Kidney glomerular epithelial cell (primary cell): ENCODE data around the gene ZNHIT1.
"Not testable (repeated sequence)": the region's sequence is repeated elsewhere in the genome, so short reads cannot be mapped to it uniquely, and the experiment has no call there.

Experiments
- DNase-seq: peaks from one replicate; lab custom pipeline; 2025; lab: John Stamatoyannopoulos, UW

Gene ZNHIT1

DNA sequence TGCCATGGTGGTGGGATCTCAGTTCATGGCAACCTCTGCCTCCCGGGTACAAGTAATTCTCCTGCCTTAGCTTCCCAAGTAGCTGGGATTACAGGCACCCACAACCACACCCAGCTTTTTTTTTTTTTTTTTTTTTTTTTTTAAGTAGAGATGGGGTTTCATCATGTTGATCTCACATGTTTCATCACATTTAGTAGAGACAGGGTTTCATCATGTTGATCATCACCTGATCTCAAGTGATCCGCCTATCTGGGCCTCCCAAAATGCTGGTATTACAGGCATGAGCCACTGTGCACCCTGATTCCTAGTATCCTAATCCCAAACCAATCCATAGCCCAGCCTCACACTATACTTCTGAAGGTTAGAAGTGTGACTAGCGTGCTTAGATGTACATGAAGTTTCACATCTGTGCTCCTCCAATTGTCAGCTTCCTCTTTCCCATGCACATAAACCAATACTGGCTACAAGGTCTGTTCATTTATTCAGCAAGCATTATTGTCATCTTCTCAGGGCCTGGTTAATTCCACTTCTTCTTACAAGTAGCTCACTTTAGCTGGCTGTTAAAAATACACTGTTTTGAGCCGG, 31.0 kb upstream of the ZNHIT1 start:
- no peak for DNase-seq

DNA sequence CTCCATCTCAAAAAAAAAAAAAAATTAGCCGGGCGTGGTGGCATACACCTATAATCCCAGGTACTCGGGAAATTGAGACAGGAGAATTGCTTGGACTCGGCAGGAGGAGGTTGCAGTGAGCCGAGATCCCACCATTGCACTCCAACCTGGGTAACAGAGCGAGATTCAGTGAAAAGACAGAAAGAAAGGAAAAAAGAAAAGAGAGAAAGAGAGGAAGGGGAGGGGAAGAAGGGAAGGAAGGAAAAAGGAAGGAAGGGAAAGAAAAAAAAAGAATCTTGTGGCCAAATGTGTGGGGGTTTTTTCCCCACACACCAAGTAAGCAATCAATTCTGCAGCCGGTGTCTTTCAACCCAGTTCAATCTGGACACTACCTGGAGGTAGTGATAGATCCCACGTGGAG, 28.9 kb upstream of the ZNHIT1 start:
- no peak for DNase-seq

DNA sequence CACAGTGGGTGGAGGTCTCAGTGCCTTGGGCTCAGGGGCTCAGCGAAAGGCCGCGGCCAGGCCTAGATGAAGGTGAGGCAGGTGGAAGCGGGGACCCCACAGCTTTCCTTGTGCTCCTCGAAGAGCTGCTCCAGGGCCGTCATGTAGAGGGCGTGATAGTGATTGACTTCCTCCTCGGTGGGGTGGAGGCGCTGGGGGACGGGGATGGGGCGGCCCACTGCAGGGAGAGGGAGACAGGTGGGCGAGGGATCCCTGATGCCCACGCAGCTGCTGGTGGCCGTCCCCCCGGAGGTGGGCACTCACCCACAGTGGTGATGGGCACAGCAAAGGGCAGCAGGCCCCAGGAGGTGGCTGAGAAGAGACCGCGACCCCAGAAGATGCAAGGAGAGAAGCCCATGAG, 22.1 kb upstream of the ZNHIT1 start:
- DNase-seq = no peak

DNA sequence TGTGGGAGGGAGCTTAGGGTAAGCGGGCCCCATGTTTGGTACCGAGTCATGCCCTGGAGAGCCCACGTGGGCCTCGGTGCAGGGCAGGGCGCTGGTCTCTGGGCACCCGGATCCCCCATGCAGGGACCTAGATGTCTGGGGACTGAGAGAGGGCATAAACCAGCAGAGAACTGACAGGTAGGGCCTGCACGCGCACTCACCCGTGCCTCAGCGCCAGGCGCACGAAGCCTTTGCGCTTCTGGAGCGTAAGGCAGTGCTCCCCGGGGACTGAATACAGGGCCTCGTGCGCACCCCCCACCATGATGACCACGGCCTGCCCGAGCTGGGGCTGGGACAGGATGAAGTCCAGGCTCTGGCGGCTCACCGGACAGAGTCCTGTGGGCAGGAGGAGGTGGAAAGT, 20.0 kb upstream of the ZNHIT1 start:
- no peak for DNase-seq

DNA sequence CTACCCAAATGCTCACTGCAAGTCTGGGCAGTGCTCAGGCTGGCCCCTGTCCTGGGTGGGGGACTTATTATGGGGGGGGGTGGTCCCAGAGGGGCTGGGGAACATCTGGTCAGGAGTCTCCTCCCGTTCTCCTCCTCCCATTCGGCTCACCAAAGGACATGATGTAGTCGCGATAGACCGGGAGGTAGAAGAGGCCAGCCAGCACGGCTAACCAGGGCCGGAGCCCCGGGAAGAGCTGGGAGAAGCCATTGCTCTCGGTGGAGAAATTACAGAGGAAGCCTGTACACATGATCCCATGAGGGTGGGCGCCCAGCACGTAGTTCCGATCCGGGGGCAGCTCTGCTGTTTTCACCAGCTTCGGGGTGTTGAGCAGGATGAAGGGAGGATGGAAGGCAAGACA, 19.5 kb upstream of the ZNHIT1 start:
- no peak for DNase-seq

DNA sequence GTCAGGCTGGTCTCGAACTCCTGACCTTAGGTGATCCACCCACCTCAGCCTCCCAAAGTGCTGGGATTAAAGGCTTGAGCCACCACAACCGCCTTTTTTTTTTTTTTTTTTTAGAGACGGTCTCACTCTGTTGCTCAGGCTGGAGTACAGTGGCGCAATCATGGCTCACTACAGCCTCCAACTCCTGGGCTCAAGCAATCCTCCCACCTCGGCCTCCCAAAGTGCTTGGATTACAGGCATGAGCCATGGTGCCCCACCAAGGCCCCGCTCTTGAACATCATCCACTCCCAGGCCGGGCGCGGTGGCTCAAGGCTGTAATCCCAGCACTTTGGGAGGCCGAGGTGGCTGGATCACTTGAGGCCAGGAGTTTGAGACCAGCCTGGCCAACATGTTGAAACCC, 18.4 kb upstream of the ZNHIT1 start:
- DNase-seq = not testable (repeated sequence)

DNA sequence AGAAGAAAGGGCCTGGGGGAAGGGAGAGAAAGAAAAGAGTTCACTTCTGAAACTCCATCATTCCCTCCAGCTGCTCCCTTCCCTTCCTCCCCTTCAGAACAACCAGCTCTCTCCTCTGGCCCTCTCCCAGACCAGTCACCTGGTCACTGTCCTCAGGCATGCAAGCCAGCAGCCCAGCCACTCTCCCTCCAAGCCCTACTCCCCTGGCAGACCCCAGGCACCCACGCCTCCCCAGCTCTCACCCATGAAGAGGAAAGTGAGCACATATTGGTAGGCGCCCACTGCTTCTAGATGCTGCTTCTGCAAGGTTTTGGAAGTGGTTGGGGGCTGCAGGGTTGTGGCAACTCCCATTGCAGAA, 17.5 kb upstream of the ZNHIT1 start:
- DNase-seq = no peak

DNA sequence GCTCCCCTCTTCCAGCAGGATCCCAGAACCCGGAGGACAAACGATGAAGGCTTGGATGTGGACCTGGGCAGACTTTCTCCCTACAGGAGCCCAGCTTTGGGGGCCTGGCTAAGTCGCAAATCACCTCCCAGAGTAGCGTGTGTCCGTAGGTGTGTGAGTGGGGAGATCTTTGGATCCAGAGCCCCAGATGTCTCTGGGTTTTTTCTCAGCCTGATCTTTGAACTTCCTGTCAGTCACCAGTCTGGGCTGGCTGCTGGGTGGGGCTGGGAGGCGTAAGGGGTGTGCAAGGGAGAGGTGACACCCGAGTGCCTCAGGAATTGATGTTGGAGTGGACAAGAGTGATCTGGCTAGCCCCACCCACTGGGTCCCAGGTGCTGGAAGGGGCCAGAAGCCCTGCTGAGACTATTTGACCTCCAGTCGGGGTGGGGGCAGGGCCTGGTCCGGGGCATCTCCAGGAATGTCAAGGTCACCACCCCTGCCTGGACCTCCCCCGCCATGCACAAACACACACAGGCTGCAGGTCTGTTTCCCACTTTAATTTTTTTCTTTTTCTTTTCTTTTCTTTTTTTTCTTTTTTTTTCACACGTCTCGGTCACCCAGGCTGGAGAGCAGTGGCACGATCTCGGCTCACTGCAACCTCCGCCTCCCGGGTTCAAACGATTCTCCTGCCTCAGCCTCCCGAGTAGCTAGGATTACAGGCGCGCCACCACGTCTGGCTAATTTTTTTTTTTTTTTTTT, 16.9 kb upstream of the ZNHIT1 start, which contains the start of gene MOGAT3:
MOGAT3 (minus strand) TSS at position 175 of the 738 bp plus-strand sequence. CDS start 182 bp downstream, outside the sequence.
- DNase-seq = no peak

DNA sequence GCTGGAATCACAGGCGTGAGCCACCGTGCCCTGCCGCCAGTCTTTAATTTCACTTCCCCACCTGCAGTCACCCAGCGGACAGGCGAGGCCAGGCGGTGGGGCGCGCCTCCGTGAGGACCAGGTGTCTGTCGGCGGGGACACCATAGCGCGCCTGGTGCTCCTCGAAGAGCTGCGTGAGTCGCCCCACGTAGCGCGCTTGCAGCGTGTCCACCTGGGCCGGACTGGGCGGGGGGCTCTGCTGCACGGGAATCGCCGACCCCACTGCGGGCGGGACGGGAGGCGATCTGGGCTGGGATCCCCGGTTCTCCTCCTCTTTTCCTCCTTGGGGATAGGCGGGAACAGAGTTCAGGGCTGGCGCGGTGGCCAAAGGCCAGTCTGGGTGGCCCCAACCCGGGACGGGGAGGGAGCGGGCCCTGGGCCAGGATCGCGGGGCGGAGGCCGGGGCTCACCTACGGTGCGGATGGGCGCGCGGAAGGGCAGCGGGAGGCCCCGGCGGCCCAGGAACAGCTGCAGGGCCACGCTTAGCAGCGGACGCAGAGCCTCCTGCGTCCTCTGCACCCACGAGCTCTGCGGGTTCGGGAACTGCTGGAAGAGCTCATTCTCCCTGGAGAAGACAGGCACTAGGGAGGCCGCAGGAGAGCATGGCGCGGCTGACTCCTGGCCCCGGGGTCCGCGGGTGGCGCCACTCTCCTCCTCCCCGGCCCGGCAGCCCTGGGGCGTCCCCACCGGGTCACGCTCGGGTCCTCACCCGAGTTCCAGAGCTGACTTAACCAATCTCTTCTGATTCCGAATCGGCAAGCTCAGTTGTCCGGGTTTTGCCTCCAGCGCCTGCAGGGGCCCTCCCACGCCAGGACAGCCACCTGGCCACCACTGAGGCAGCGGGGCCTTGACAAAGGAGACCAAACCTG, 16.0 kb upstream of the ZNHIT1 start:
- no peak for DNase-seq

DNA sequence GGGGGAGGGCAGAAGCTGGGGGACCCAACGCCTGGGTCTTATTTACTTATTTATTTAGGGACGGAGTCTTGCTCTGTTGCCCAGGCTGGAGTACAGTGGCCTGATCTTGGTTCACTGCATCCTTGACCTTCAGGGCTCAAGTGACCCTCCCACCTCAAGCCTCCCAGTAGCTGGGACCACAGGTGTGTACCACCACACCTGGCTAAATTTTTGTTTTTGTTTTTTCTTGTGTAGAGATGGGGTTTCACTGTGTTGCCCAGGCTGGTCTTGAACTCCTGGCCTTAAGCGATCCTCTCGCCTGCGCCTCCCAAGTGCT, 15.4 kb upstream of the ZNHIT1 start:
- DNase-seq = no peak

DNA sequence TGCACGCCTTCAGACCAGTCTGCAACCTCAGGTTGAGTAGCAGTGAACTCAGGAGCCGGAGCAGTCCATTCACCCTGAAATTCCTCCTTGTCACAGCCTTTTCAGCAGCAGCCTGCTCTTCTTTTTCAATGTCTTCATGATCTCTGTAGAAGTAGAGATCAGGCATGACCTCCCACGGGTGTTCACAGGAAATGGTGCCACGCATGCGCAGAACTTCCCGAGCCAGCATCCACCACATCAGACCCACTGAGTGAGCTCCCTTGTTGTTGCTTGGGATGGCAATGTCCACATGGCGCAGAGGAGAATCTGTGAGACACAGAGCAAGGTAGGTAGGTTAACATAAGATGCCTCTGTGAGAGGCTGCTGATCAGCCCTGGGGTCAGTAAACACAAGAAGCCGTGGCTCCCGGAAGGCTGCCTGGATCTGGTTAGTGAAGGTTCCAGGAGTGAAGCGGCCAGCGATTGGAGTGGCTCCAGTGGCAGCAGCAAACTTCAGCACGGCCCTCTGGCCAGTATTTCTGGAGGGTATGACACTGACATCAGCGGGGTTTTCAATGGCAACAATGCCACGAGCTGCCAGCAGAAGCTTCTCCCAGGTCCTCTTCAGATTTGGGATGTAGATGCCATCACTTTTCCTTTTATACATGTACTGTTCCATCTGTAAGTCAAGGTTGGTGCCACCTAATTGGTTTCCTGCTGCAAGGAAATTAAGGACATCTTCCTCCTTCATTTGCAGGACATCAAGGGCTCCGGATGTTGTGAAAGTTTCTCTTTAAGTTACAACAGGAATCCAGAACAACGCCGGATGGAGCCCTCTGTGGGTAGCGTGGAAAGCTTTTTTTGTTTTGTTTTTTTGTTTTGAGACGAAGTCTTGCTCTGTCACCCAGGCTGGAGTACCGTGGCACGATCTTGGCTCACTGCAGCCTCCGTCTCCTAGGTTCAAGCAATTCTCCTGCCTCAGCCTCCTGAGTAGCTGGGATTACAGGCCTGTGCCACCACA, 13.9 kb upstream of the ZNHIT1 start:
- not testable (repeated sequence) for DNase-seq

DNA sequence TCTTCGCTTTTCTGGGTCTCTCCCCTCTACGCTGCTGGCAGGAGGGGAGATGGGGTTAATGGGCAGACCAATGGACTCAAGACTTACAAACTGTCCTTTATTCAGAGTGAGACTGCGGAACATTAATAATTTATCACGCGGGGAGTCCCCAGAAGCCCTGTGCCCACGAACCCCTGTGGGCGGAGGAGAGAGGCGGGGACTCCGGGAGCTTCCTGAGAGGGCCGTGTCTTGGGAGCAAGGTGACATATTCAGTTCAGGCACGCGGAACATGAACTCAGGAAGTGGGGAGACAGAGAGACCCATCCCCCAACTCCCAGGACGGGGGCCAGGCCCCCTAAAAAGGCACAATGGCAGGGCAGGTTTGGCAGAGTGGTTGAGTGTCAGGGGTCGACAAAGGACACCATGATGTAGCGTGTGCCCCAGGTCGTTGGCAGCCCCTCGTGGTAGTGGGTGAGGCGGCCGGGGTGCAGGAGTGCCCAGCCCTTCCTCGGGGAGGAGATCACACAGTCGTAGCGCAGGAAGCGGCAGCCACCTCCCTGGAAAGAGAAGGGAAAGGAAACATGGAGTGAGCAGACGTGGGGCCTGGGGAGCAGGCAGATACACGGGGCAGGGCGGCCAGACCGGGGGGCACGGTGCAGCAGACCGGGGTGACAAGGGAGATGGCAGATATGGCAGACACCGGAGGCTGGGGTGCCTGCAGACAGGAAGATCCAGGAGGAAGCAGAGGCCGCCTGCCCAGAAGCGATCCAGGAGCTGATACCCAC, 11.9 kb upstream of the ZNHIT1 start:
- no peak for DNase-seq

DNA sequence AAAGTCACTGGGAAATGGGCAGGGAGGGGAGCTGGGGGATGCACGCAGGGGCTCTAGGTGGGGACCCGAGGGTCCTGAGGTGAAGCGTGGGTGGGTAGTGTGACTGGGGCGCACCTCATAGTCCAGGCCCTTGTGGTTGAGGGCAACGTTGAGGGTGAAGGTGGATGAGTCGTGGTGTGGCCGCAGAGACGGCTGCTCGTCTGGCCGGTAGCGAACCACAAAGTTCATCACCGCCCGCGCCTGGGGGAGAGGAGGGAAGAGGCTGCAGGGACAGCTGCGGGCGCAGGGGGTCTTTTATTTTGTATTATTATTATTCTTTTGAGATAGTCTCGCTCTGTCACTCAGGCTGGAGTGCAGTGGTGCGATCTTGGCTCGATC, 11.3 kb upstream of the ZNHIT1 start:
- no peak for DNase-seq

DNA sequence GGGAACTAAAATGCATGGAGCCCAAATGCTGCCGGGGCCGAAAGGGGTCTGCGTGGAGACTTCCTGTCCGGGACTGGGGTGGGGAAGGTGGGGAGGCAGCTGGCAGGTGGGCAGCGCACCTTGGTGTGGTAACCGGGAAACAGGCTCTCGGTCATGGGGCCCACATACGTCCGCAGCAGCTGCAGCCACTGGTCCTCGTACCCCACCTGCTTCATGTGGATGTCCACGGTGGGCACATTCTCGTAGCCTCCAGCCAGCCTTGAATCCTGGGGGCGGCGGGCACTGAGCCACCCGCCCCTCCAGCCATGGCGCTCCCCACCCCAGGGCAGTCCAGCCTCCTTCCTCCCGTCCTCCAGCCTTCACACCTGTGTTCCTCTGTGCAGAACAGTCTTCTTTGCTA, 10.5 kb upstream of the ZNHIT1 start:
- DNase-seq = no peak

DNA sequence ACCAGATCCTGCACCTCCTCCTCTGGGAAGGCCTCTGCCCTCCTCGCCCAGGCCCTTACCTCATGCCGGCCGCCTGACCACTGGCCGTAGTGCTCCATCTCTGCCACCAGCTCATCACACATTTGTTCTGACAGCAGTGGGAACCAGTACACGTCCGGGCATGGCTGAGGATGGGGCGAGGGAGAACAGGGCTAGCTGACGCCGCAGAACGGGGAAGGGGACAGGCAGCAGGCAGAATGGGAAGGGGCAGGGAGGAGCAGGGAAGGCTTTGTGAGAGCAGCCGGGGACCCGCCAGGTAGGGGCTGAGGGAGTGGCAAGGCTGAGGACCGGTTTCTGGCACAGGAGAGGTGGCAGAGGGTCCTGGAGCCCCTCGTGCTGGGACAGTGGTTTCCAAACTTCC, 9.2 kb upstream of the ZNHIT1 start:
- no peak for DNase-seq

DNA sequence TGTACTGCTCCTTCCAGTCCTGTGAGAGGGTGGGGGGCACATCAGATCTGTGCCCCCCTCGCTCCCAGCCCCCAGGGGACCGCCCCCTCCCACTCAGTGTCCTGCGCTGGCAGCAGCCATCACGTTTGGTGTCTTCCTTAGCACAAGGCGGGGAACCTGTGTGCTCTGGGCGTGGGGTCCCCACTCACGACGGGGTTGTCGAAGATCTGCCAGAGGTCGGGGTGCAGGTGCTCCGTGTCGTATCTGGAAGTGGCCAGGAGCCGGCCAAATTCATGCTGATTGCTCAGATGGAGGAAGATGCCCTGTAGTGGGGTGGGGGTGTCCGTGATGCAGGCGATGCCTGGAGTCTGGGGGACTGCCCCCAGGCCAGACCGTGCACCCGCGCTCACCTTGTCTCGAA, 7.8 kb upstream of the ZNHIT1 start:
- no peak for DNase-seq

DNA sequence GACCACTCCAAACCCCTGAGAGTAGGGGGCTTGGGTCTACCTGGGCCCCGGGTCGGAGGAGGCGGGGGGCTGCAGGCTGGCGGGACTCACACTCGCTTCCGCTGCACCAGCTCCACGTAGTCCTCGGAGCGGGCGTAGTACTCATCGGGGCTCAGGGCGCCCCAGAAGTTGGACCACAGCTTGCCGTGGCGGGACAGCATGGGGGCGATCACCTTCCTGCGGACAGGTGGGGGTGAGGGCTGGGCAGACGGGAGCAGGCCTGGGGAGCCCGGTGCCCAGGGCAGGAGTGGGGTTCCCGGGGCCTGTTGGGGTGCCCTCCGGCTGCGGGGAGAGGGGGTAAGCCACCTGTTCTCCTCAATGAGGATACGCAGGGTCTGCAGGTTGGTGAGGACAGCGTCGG, 6.5 kb upstream of the ZNHIT1 start:
- DNase-seq = no peak

DNA sequence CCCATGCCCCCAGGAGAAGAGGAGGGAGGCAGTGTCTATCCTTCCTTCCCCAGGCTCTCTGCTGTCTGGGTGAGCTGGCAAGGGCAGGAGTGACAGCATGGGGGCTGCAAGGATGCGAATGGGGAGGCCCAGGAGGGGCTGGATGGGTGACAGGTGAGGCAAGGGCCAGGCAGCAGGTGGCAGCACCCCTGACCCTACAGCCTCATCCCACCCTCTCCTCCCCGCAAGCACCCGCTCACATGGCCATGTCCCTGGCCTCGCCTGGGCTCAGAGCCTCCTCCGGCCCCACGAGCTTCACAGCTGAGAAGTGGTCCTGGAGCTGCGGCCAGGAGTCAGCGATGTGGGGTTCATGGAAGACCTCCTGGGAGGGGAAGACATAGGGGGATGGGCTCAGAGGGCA, 6.0 kb upstream of the ZNHIT1 start:
- DNase-seq = no peak

DNA sequence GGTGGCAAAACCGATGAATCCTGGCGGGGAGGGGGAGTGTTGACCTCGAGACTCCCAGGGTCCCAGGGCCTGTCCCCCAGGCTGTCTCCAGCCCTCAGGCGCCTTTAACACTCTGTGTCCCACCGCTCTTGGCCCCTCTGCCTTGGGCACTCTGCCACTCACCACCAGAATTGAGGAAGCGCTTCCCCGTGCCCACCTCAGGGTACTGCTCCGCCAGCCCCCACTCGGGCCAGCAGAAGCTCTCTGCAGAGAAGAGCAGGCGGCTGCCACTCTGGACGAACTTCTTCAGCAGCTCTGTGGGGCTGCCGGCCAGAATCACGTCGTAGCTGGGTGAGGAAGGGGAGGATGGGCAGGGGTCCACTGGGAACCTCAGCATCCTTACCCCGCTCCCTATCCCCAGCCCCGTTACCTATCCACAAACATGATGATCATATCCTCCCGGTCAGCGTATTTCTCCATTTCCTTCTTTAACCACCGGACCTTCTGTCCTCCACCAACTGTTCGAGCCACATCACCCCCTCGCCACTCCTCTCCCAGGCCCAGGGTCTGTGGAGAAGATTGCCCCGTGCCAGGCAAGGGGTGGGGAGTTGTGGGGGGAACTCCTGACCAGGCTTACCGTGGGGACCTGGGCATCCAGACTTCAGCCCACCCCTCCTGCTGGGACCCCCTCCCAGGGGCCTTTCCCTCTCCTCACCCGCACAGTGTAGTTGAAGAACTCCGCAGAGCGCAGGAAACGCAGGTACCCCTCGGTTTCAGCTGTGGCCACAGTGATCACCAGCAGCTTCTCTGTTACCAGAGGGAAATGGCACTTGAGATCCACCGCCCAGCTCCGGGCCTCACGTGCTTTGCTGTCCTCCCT, 1.7 kb upstream of the ZNHIT1 start:
- DNase-seq = no peak

DNA sequence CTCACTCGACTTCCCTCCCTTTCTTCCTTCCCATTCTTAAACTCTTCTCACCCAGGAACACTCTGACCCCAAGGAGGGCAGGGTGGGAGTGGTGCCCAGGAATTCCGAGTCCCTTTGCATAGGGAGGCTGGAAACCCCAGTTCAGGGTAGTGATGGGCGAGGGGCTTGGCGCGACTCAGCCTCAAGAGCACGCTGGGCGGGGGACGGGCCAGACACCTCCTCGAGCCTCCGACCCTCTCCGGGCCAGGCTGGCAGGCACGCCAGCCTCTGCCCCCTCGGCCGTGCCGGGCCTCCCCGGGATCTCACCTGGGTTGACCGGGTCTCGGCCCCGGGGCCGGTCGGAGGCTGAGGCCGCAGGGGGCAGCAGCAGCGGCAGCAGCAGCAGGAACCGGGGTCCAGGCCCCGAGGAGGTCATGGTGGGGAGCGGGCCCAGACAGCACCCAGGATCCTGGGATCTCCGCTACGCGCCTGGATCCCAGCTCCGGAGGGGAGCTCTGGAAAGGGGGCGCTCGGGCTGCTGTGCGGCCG, 1.0 kb upstream of the ZNHIT1 start:
- DNase-seq = no peak
